Stomach (tissue), 4 donors: ENCODE results near the gene TLL2.

ENCODE experiments used
- EP300 ChIP-seq: sonication (generic); formaldehyde crosslinking; IDR thresholded peaks from one replicate; pipeline ENCODE4 v1.6.1; 2017; ENCODE audit warnings: antibody characterized with exemption
- POLR2A ChIP-seq, 4 donors: fragments of 450-650 bp; IDR thresholded peaks; one replicate each; pipeline ENCODE4 v1.6.1; 2016; ENCODE audit warnings: antibody characterized with exemption in 4 of 4, control low read depth in 2 of 4, mild to moderate bottlenecking in 1 of 4, moderate library complexity in 1 of 4
- POLR2AphosphoS5 ChIP-seq, 3 donors: sonication (generic); formaldehyde crosslinking; IDR thresholded peaks; one replicate each; pipeline ENCODE4 v1.6.1; 2016; ENCODE audit warnings: antibody characterized with exemption in 3 of 3
- TF ChIP-seq, protein P1 (sequence below), 7 experiments: fragments of 450-650 bp in 4 of 7; fragments of 200-600 bp in 3 of 7; sonication (generic) in 3 of 7; IDR thresholded peaks; one replicate each; pipeline ENCODE4 v1.5.1; 2016 to 2019; ENCODE audit warnings: antibody characterized with exemption in 7 of 7, control low read depth in 2 of 7, mild to moderate bottlenecking in 1 of 7

DNA sequence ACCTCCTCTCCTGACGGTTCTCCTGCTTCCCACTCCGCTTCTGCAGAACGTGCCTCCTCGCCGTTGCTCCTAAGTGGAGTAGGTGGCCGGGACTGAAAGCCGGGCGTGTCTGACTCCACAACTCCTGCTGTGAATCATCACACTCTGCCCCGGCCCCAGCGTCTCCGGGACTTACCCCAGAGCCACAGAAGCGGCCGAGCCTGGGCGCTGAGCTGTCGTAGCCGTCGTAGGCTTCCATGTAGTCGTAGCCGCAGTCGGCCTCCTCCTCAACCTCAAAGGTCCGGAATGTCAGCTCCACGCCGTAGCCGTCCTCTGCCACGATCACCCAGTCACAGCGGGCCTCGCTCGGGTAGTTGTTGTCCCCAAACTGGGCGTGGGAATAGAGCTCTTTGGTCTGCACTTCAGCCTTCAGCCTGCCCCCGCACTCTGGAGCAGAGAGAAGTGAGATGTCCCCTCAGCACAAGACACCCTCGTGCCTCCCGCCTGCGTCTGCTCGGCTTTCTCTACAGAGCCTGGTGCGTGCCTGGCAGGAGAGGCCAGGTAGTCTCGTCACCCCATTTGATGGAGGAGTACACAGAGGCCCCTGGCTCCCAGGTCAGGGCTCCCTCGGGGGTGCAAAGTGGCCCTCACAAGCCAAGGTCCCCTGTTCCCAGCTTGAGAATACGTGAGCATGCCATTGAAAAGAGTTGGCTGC lies 143.7 kb downstream of the TLL2 start:
- no peak for TF ChIP-seq POLR2A (IDR thresholded peaks at IDR 0.05)
- TF ChIP-seq, protein P1, sequence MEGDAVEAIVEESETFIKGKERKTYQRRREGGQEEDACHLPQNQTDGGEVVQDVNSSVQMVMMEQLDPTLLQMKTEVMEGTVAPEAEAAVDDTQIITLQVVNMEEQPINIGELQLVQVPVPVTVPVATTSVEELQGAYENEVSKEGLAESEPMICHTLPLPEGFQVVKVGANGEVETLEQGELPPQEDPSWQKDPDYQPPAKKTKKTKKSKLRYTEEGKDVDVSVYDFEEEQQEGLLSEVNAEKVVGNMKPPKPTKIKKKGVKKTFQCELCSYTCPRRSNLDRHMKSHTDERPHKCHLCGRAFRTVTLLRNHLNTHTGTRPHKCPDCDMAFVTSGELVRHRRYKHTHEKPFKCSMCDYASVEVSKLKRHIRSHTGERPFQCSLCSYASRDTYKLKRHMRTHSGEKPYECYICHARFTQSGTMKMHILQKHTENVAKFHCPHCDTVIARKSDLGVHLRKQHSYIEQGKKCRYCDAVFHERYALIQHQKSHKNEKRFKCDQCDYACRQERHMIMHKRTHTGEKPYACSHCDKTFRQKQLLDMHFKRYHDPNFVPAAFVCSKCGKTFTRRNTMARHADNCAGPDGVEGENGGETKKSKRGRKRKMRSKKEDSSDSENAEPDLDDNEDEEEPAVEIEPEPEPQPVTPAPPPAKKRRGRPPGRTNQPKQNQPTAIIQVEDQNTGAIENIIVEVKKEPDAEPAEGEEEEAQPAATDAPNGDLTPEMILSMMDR (IDR thresholded peaks at IDR 0.05) = no peak
- no peak for TF ChIP-seq POLR2AphosphoS5 (IDR thresholded peaks at IDR 0.05)
- no peak for TF ChIP-seq EP300
